SU-DHL-6 (cell line): ENCODE measurements around the gene SKOR2.

ENCODE experiments used
- H2AFZ ChIP-seq: fragments of 200-600 bp; sonication (generic); 2 replicates; pipeline ENCODE4 v1.6.1; 2014; ENCODE audit warnings: low read depth, mild to moderate bottlenecking, moderate library complexity, mixed read lengths, antibody characterized with exemption, low read length; ENCODE audit not compliant: severe bottlenecking
- H3F3A ChIP-seq: fragments of 200-600 bp; shearing (Covaris generic); 2 replicates; pipeline ENCODE4 v1.6.0; 2016; ENCODE audit warnings: antibody characterized with exemption, mild to moderate bottlenecking; ENCODE audit not compliant: insufficient read depth
- H3K27ac ChIP-seq: fragments of 200-600 bp; sonication (generic); 2 replicates; pipeline ENCODE4 v1.5.1; 2016; ENCODE audit warnings: low read depth, mild to moderate bottlenecking, low read length, moderate library complexity, mixed read lengths
- H3K27me3 ChIP-seq: fragments of 200-600 bp; sonication (generic), shearing (Covaris generic); 2 replicates; pipeline ENCODE4 v1.6.0; 2014; ENCODE audit warnings: mild to moderate bottlenecking, low read length
- H3K36me3 ChIP-seq: fragments of 200-600 bp; sonication (generic); 2 replicates; pipeline ENCODE4 v1.6.1; 2014; ENCODE audit warnings: mild to moderate bottlenecking, low read length, mixed read lengths
- H3K4me2 ChIP-seq: fragments of 300-600, 200-600 bp; shearing (Covaris generic), sonication (generic); 2 replicates; pipeline ENCODE4 v1.6.0; 2014; ENCODE audit warnings: low read length, low read depth, mild to moderate bottlenecking; ENCODE audit not compliant: poor library complexity, severe bottlenecking
- H3K4me3 ChIP-seq: fragments of 200-600 bp; sonication (generic); 2 replicates; pipeline ENCODE4 v1.5.1; 2014; ENCODE audit warnings: antibody characterized with exemption, low read length, mild to moderate bottlenecking, mixed read lengths; ENCODE audit not compliant: insufficient read depth, poor library complexity, severe bottlenecking
- H3K79me2 ChIP-seq: fragments of 200-600 bp; sonication (generic); 2 replicates; pipeline ENCODE4 v1.6.1; 2014; ENCODE audit warnings: mild to moderate bottlenecking, low read length, moderate library complexity; ENCODE audit not compliant: insufficient read depth
- H3K9ac ChIP-seq: fragments of 200-600 bp; sonication (generic); 2 replicates; pipeline ENCODE4 v1.7.0; 2014; ENCODE audit warnings: mild to moderate bottlenecking, low read length
- H3K9me2 ChIP-seq: fragments of 200-600 bp; sonication (generic); replicated peaks from 2 replicates; pipeline ENCODE4 v1.6.1; 2014; ENCODE audit warnings: low read length; ENCODE audit not compliant: insufficient read depth
- H3K9me3 ChIP-seq: fragments of 200-600 bp; sonication (generic); 2 replicates; pipeline ENCODE4 v1.6.1; 2014; ENCODE audit warnings: low read length, mixed read lengths; ENCODE audit not compliant: insufficient read depth
- H4K20me1 ChIP-seq: fragments of 200-600 bp; sonication (generic); 2 replicates; pipeline ENCODE4 v1.6.1; 2014; ENCODE audit warnings: low read depth, mild to moderate bottlenecking, antibody characterized with exemption, low read length, moderate library complexity, mixed read lengths
- EZH2phosphoT487 ChIP-seq: fragments of 200-600 bp; sonication (generic), shearing (Covaris generic); conservative IDR thresholded peaks from 2 replicates; pipeline ENCODE4 v1.6.1; 2018; ENCODE audit warnings: mild to moderate bottlenecking, antibody characterized with exemption, low read length, moderate library complexity, mixed read lengths
- TF ChIP-seq, protein P1 (sequence below): fragments of 200-600 bp; sonication (generic); IDR thresholded peaks from one replicate; pipeline ENCODE4 v1.5.1; 2017; ENCODE audit warnings: antibody characterized with exemption, mild to moderate bottlenecking, low read length, moderate library complexity; ENCODE audit not compliant: insufficient read depth, poor library complexity, severe bottlenecking

The SKOR2 gene

DNA sequence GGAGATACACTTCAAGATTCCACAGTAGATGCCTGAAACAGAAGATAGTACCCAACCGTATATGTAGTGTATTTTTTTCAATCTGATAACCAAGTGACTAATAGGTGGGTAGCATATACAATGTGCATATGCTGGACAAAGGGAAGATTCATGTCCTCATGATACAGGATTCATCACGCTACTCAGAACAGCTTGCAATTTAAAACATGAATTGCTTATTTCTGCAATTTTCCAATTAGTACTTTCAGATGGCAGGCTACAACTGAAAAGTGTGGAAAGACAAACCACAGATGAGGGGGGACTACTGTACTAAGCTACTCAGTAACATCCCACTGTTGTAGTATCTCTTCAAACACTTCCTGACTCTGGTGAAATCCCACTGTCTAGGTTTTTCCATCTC is 79.0 kb downstream of the SKOR2 start:
- Histone ChIP-seq H3K9ac (no peak overlapping the region), H3F3A (no peaks in the 10 kb centered on the region), H3K79me2 (peaks cover 84% of the 10 kb centered on the region), H3K9me2 (no peaks in the 10 kb centered on the region), H3K4me3 (no peak overlapping the region), H3K27me3 (no peaks in the 10 kb centered on the region), H2AFZ (no peak overlapping the region), H3K9me3 (no peaks in the 10 kb centered on the region), H4K20me1 (peaks cover 22% of the 10 kb centered on the region), H3K4me2 (no peak overlapping the region), H3K27ac (no peak overlapping the region), H3K36me3 (peaks cover 3% of the 10 kb centered on the region; the same call in 1 of the 2 replicates)
- TF ChIP-seq, protein P1, sequence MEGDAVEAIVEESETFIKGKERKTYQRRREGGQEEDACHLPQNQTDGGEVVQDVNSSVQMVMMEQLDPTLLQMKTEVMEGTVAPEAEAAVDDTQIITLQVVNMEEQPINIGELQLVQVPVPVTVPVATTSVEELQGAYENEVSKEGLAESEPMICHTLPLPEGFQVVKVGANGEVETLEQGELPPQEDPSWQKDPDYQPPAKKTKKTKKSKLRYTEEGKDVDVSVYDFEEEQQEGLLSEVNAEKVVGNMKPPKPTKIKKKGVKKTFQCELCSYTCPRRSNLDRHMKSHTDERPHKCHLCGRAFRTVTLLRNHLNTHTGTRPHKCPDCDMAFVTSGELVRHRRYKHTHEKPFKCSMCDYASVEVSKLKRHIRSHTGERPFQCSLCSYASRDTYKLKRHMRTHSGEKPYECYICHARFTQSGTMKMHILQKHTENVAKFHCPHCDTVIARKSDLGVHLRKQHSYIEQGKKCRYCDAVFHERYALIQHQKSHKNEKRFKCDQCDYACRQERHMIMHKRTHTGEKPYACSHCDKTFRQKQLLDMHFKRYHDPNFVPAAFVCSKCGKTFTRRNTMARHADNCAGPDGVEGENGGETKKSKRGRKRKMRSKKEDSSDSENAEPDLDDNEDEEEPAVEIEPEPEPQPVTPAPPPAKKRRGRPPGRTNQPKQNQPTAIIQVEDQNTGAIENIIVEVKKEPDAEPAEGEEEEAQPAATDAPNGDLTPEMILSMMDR: no peak
- TF ChIP-seq EZH2phosphoT487: no peak

DNA sequence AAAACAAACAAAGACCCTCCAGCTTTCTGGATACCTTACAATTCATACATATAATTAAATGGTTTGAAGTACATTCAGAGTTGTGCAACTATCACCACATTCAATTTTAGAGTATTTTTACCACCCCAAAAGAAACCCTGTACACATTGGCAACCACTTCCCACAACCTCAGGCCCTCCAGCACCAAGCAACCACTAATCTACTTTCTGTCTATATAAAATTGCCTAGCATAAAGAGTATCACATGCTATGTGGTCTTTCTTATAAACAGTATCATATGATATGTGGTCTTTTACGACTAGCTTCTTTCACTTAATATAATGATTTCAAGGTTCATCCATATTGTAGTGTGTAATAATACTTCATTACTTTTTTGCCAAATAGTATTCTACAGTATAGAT is 82.5 kb downstream of the SKOR2 start:
- Histone ChIP-seq H3F3A (no peaks in the 10 kb centered on the region), H3K79me2 (peaks cover 97% of the 10 kb centered on the region), H3K27me3 (no peaks in the 10 kb centered on the region), H3K9ac (no peak overlapping the region), H3K4me2 (no peak overlapping the region), H4K20me1 (peaks cover 29% of the 10 kb centered on the region), H3K27ac (no peak overlapping the region), H2AFZ (no peak overlapping the region), H3K36me3 (peaks cover 3% of the 10 kb centered on the region; the same call in 1 of the 2 replicates), H3K9me2 (no peaks in the 10 kb centered on the region), H3K9me3 (no peaks in the 10 kb centered on the region), H3K4me3 (no peak overlapping the region)
- no peak for TF ChIP-seq EZH2phosphoT487
- TF ChIP-seq, protein P1: no peak

DNA sequence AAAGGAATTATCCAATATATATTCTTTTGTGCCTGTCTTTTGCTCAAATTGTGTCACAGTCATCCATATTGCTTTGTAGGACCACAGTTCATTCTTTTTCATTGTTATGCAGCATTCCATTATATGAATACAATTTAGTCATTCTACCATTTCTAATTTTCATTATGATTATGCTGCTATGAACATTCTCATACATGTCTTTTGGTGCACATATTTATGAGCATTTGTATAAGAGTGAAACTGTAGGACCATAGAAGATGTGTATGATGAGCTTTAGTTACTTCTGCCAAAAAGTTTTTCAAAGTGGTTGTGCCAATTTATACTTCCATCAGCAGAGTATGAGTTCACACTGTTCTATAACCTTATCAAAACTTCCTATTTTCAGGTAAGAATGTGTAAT is 83.0 kb downstream of the SKOR2 start:
- no peak overlapping the region for H3K27ac ChIP-seq
- no peak overlapping the region for H3K9ac ChIP-seq
- peaks cover 3% of the 10 kb centered on the region; the same call in 1 of the 2 replicates for H3K36me3 ChIP-seq
- no peak overlapping the region for H3K4me2 ChIP-seq
- H4K20me1 ChIP-seq: peaks cover 29% of the 10 kb centered on the region
- TF ChIP-seq, protein P1: no peak
- no peak for TF ChIP-seq EZH2phosphoT487
- no peak overlapping the region for H3K4me3 ChIP-seq
- H3K79me2 ChIP-seq: peaks cover 97% of the 10 kb centered on the region
- H3K9me3 ChIP-seq: no peaks in the 10 kb centered on the region
- H3K27me3 ChIP-seq: no peaks in the 10 kb centered on the region
- no peaks in the 10 kb centered on the region for H3K9me2 ChIP-seq
- H2AFZ ChIP-seq: no peak overlapping the region
- H3F3A ChIP-seq: no peaks in the 10 kb centered on the region
